Right lobe of liver (tissue), 6 donors: ENCODE results near the gene CERS6. TPM values are rescaled to one million over a fixed set of nuclear protein-coding genes. Genes with fewer than 3 reads are reported as not detected.

Experiments used
- ATAC-seq, 4 donors: fragments of 200-7000 bp; cut with Tn5 transposase; one replicate each; pipeline ENCODE4 v1.9.1; 2020; ENCODE audit warnings: mild to moderate bottlenecking in 4 of 4, moderate library complexity in 4 of 4
- DNase-seq, 3 donors: peaks; one replicate each; pipeline ENCODE4 v3.0.0-alpha.2; 2020
- H3K27ac ChIP-seq, 3 donors: fragments of 200-600 bp; one replicate each; pipeline ENCODE4 v1.8.0; 2022
- H3K27me3 ChIP-seq, 2 donors: fragments of 200-600 bp; one replicate each; pipeline ENCODE4 v1.8.0; 2022
- H3K36me3 ChIP-seq, 4 donors: fragments of 200-600 bp; sonication (generic) in 1 of 4; one replicate each; pipeline versions ENCODE4 v1.5.1 to v1.8.0; 2017 to 2022; ENCODE audit warnings: control low read depth in 1 of 4
- H3K4me1 ChIP-seq, 4 donors: fragments of 200-600 bp; sonication (generic) in 1 of 4; one replicate each; pipeline versions ENCODE4 v1.5.1 to v1.8.0; 2017 to 2022; ENCODE audit warnings: control low read depth in 1 of 4
- H3K4me3 ChIP-seq, 3 donors: fragments of 200-600 bp; one replicate each; pipeline ENCODE4 v1.8.0; 2022
- H3K9me3 ChIP-seq, 4 donors: fragments of 200-600 bp; sonication (generic) in 1 of 4; one replicate each; pipeline versions ENCODE4 v1.5.1 to v1.8.0; 2017 to 2022; ENCODE audit warnings: control low read depth in 1 of 4
- POLR2A ChIP-seq: fragments of 450-650 bp; IDR thresholded peaks from one replicate; pipeline ENCODE4 v1.6.1; 2017; ENCODE audit warnings: antibody characterized with exemption, mild to moderate bottlenecking
- WGBS: methylation state at CpG from one replicate; pipeline ENCODE4 v1.1.6; 2018; ENCODE audit warnings: low coverage, low lambda C conversion rate; ENCODE audit not compliant: insufficient coverage; ENCODE audit errors: missing lambda C conversion rate; 5-methylcytosine and 5-hydroxymethylcytosine counted together
- intact Hi-C, 2 donors: fragments of 100-400 bp; cut with DNase I; formaldehyde crosslinking; loops; one replicate each; pipeline versions ENCODE4 v1.11.2 to v1.14.1; 2022
- total RNA-seq, 6 experiments: library from RNA; depleted of rRNA in 2 of 6; stranded (reverse); fragments of >200 nt in 2 of 6; fragmentation: NEBNext Ultra II Directional in 3 of 6; extraction: Animal tissue kit (Norgen Biotek cat#: 25700) in 3 of 6; gene quantifications; one replicate each; pipeline versions ENCODE4 v1.1.0 to v1.2.4, GENCODE V29; 2016 to 2023
- TF ChIP-seq, protein P1 (sequence below), 4 donors: fragments of 200-600 bp in 3 of 4; fragments of 450-650 bp in 1 of 4; IDR thresholded peaks; one replicate each; pipeline versions ENCODE4 v1.5.1 to v1.8.0; 2016 to 2022; ENCODE audit warnings: antibody characterized with exemption in 4 of 4, mild to moderate bottlenecking in 2 of 4
- donor health status: DM: no; HTN: yes; CAD: no.
- donor health status: DM: no; HTN: no; CAD: no.
- donor health status: DM: no; HTN: no; CAD: no.
- donor health status: DM: no; HTN: yes; CAD: no.
- donor health status: DM: no; HTN: yes; CAD: no.

CERS6 gene
- total RNA-seq, 6 experiments from 2014 or later, result 10.4 to 30.1 (median 15.6) TPM

DNA sequence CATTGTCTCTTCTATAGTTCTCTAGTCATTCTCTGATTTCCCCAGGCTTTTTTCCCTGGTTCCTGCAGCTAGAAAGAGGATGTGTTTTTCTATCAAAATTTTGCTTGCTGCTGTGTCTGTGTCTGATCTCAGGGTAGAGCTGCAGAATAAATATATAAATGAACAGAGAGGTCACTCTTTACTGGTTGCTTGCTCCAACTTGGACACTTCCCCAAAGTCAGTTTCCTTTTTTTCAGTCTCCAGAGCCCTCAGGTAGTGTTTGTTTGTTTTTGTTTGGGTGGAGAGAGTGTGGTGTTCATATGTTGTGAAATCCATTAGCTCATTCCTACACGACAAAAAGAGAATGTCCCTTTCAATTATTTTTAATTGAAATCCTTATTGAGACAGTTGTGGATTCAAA lies 85.8 kb downstream of the CERS6 start:
- intact Hi-C loops, result no loop called here
- Histone ChIP-seq H3K27me3 (no peaks in the 10 kb centered on the region), H3K4me1 (peaks cover 0 to 7% (median 0%) of the 10 kb centered on the region in 4 donors), H3K27ac (peak overlapping the region in 1 of 3 donors; percentile 27), H3K4me3 (no peak overlapping the region), H3K36me3 (no peaks in the 10 kb centered on the region), H3K9me3 (no peaks in the 10 kb centered on the region)
- TF ChIP-seq, protein P1, sequence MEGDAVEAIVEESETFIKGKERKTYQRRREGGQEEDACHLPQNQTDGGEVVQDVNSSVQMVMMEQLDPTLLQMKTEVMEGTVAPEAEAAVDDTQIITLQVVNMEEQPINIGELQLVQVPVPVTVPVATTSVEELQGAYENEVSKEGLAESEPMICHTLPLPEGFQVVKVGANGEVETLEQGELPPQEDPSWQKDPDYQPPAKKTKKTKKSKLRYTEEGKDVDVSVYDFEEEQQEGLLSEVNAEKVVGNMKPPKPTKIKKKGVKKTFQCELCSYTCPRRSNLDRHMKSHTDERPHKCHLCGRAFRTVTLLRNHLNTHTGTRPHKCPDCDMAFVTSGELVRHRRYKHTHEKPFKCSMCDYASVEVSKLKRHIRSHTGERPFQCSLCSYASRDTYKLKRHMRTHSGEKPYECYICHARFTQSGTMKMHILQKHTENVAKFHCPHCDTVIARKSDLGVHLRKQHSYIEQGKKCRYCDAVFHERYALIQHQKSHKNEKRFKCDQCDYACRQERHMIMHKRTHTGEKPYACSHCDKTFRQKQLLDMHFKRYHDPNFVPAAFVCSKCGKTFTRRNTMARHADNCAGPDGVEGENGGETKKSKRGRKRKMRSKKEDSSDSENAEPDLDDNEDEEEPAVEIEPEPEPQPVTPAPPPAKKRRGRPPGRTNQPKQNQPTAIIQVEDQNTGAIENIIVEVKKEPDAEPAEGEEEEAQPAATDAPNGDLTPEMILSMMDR (IDR thresholded peaks at IDR 0.05), result no peak
- TF ChIP-seq POLR2A, result no peak
- no peak for DNase-seq
- WGBS, result 7% methylated on average over 1 of the region's 1 CpG
- peak; percentile 87 to 94 (median 88) for ATAC-seq

DNA sequence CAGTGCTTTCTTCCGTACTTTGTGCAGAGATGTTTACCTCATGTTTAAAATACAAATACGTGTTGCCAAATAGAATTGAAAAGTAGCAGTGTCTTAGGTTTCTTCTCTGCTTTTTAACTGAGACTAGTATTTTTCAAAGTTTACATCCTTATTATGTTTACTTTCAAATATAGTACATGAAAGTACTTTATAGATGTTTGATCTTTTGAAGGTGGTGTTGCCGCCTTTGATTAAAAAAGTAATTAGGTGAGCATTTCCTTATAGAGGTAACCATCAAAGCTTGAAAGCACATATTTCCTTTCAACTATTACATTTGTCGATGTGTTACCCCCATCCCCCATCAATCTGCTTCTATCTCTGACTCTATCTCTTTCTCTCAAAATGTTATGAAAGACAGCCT lies 87.0 kb downstream of the CERS6 start:
- intact Hi-C loops, result no loop called here
- ATAC-seq (no peak), DNase-seq (no peak)
- Histone ChIP-seq H3K4me3 (no peak overlapping the region), H3K27me3 (no peaks in the 10 kb centered on the region), H3K9me3 (no peaks in the 10 kb centered on the region), H3K4me1 (peaks cover 0 to 7% (median 0%) of the 10 kb centered on the region in 4 donors), H3K36me3 (no peaks in the 10 kb centered on the region), H3K27ac (no peak overlapping the region)
- 85% methylated on average over 4 of the region's 4 CpGs for WGBS
- TF ChIP-seq POLR2A, result no peak
- TF ChIP-seq, protein P1 (IDR thresholded peaks at IDR 0.05), result no peak

DNA sequence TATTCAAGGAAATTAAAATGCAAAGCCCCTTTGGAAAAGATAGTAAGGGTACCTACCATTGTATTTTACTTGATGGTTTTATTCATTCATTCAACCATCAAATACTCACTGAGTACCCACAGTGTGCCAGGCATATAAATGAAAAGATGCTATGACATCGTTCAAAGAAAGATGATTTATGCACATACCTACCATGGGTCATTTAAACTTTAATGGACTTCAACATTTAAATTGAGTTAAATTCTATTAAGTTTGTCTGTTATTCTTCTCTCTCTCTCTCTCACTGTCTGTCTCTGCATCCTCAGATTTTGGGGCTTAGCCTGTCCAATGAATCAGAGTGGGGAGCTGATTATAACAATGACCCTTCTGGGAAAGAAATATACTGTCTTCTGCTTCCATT lies 87.9 kb downstream of the CERS6 start:
- H3K27me3 ChIP-seq, result no peaks in the 10 kb centered on the region
- no peak overlapping the region for H3K4me3 ChIP-seq
- H3K9me3 ChIP-seq, result no peaks in the 10 kb centered on the region
- no peak overlapping the region for H3K27ac ChIP-seq
- no peaks in the 10 kb centered on the region for H3K36me3 ChIP-seq
- 93% methylated on average over 1 of the region's 1 CpG for WGBS
- no peak for TF ChIP-seq POLR2A
- TF ChIP-seq, protein P1 (IDR thresholded peaks at IDR 0.05), result no peak
- ATAC-seq (no peak), DNase-seq (no peak)
- intact Hi-C loops, result no loop called here
- H3K4me1 ChIP-seq, result peaks cover 0 to 7% (median 0%) of the 10 kb centered on the region in 4 donors

DNA sequence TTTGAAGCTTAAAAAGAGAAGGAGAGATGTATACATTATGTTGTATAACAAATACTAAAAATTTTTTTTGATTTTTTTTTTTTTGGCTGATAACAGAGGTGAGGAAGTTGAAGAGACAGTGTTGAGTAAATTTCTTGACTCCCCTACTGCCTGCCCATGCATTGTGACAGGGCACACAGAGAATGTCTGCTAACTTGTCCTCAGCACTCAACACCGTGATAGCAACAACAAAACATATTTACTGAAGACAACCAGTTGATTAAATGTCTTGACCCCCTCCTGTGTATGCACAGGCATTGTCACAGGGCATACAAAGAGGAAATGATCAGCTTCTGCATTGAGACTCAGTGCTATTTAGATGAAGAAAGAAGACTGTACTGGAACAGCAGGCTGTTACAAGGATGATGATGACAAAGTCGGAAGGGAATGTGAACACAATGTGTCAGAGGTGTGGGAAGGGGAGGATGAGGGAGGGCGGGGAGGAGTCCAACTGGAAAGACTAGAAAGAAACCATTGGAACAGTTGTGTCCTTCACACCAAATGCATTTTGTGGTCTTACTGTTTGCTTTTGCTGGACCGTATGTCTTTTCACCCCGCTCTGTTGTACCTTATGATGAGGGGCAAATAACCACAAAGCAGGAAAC lies 89.5 kb downstream of the CERS6 start:
- no peaks in the 10 kb centered on the region for H3K9me3 ChIP-seq
- intact Hi-C loops, result no loop called here
- no peaks in the 10 kb centered on the region for H3K27me3 ChIP-seq
- H3K27ac ChIP-seq, result no peak overlapping the region
- TF ChIP-seq, protein P1 (IDR thresholded peaks at IDR 0.05), result no peak
- TF ChIP-seq POLR2A, result no peak
- no peak overlapping the region for H3K4me3 ChIP-seq
- 78% methylated on average over 5 of the region's 5 CpGs for WGBS
- peaks cover 0 to 7% (median 0%) of the 10 kb centered on the region in 4 donors for H3K4me1 ChIP-seq
- ATAC-seq (peak in 1 of 4 donors; percentile 23), DNase-seq (no peak)
- no peaks in the 10 kb centered on the region for H3K36me3 ChIP-seq
